HG03354 (cell line): ENCODE results near the gene MRPL37.
"Not testable (repeated sequence)": the region's sequence is repeated elsewhere in the genome, so short reads cannot be mapped to it uniquely, and the experiment has no call there.

ENCODE experiments used
- ATAC-seq: cut with Tn5 transposase; IDR thresholded peaks from one replicate; pipeline ENCODE4 v1.9.1; 2021; ENCODE audit warnings: mild to moderate bottlenecking; ENCODE audit not compliant: unreplicated experiment, poor library complexity, severe bottlenecking

The MRPL37 gene

DNA sequence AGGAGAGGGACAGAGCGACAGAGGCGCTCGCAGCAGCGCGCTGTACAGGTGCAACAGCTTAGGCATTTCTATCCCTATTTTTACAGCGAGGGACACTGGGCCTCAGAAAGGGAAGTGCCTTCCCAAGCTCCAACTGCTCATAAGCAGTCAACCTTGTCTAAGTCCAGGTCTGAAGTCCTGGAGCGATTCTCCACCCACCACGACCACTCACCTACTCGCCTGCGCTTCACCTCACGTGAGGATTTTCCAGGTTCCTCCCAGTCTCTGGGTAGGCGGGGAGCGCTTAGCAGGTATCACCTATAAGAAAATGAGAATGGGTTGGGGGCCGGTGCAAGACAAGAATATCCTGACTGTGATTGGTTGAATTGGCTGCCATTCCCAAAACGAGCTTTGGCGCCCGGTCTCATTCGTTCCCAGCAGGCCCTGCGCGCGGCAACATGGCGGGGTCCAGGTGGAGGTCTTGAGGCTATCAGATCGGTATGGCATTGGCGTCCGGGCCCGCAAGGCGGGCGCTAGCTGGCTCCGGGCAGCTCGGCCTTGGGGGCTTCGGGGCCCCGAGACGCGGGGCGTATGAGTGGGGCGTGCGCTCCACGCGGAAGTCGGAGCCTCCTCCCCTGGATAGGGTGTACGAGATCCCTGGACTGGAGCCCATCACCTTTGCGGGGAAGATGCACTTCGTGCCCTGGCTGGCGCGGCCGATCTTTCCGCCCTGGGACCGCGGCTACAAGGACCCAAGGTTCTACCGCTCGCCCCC lies at the start of gene MRPL37, which contains the start of gene CYB5RL:
MRPL37 (plus strand) TSS at position 403 of the 754 bp plus-strand sequence; CDS start at position 480, 77 bp downstream.
CYB5RL (minus strand) TSS at position 266 of the 754 bp plus-strand sequence. CDS start 4,414 bp downstream, outside the sequence.
- peak; percentile 96 for ATAC-seq

- no peak for ATAC-seq
Observed at GRCh38 chr1:54151013-54151412, 49.0 kb upstream of the MRPL37 start.

GRCh38 chr1:54152696-54153095 lies 47.3 kb upstream of the MRPL37 start, which contains the start of gene CDCP2:
TSS of gene CDCP2 (minus strand) at chr1:54153000. CDS start at chr1:54152922, 78 bp downstream.
- ATAC-seq: no peak

DNA sequence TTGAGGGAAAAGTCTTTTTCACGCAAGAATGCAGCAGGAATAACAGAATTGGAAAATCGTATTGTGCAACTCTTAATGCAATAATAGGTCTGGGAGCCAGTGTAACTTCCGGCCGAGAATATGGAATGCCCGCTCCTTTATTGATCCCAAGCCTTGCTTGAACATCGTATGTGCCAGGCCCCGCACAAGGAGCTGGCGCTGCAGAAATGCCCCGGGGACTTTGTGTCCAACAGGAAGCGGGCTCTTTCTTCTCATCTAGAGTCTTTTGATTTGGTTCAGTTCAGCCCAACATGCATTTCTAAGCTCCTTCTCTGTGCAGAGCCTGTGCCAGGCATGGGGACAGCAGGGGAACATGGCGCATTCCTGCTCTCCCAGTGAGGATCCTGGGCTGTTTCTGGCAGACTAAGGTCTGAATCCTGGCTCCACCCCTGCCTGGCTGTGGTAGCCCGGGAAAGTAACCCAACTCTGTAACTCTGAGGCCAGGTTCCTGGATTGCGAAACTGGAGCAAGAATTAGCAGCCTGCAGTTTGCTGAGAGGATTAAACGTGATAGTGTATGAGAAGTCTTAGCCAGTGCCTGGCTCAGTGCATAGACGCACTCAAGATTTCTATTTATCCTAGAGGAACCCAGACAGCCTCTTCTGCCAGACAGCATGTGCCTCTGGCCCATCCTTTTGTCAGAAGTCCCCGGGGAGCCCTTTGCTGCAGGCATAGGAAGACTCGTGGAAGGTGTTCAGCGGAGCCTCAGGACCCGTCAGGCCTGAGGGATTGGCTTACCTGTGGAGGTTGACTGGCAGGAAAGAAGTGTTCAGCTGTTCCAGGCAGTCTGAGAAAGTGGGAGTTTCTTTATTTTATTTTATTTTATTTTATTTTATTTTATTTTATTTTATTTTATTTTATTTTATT lies 46.2 kb upstream of the MRPL37 start:
- ATAC-seq: no peak

GRCh38 chr1:54156201-54156600 lies 43.8 kb upstream of the MRPL37 start:
- no peak for ATAC-seq

GRCh38 chr1:54156986-54157385 lies 43.0 kb upstream of the MRPL37 start:
- no peak for ATAC-seq

- no peak for ATAC-seq
Observed at GRCh38 chr1:54157401-54157800, 42.6 kb upstream of the MRPL37 start.

DNA sequence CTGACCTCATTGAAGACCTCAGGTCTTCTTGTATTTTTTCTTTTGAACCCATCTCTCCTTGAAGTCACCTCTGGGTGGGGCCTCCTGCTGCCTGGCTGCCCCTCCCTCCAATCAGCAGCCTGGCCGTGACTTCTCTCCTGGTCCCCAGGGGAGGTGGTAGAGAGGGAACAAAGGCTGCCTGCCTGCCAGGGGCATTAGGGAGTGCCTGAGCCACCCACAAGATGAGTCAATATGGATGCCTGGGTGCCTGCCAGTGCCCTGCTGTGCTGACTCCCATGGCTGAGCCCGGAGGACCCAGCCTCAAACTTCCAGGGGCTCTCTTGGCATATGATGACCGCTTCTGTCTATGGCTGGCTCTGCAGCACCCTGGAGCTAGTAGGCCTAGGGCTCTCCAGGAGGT lies 41.9 kb upstream of the MRPL37 start:
- ATAC-seq: no peak

GRCh38 chr1:54159733-54160316 lies 40.1 kb upstream of the MRPL37 start:
- ATAC-seq: no peak

DNA sequence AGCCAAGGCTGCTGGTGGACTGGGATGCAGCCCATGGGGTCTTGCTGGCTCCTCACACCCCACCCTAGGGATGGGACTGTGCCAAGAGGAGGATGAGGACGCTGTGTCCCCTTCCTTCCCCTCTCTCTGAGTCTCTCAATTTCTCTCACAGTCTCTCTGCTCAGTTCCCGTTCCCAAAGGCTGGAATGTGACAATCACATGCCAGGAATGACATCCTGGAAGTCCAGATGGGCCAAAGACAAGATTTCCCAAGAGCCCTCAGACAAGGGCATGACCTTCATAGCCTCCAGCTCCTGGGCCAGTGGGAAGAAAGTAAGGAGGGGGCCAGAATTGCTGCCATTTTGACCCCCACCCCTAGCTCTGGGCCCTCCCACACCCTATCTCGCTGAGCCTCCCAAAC lies 39.6 kb upstream of the MRPL37 start:
- ATAC-seq: no peak

- no peak for ATAC-seq
Observed at GRCh38 chr1:54161495-54162168, 38.3 kb upstream of the MRPL37 start.

DNA sequence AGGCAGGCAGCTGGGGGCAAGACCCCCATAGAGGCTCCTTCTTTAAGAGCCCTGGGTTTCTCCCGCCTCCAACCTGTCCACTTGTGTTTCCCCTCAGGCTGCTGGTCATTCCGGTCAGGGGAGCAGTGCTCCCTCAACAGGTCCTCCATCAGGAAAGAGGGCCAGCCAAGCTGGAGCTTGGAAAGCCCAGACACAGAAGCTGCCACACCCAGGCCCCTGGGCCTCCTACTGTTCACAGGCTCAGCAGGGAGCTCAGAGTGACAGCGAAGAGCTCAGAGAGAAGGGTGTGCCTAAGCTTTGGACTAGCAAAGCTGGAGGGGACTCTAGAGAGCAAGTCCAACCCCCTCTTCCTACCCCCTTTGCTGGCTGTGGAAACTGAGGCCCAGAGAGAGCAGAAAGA lies 36.9 kb upstream of the MRPL37 start:
- no peak for ATAC-seq

DNA sequence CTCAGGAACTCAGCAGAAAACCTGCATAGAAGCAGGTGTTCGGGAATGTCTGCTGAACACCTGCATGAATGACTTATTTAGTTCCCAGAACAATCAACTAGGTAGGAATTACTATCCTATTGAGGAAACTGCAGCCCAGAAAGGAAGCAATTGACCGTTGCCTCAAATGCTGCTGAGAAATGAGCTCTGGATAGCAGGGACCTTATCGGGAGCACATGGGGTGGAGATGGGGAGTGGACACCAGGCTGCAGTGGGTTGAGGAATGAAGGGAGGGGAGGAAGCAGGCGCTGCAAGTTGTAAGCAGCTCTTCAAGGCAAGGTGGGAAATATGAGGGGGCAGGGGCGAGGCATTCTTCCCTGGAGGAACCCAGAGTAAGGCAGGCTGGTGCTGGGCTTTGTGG lies 36.4 kb upstream of the MRPL37 start:
- ATAC-seq: no peak

DNA sequence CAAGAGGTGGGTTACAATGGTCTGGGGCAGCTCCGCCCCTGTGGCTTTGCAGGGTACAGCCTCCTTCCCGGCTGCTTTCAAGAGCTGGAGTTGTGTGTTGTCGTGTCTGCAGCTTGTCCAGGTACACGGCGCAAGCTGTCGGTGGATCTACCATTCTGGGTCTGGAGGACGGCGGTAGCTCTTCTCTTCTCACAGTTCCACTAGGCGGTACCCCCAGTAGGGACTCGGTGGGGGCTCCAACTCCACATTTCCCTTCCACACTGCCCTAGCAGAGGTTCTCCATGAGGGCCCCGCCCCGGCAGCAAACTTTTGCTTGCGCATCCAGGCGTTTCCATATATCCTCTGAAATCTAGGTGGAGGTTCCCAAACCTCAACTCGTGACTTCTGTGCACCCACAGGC lies 34.8 kb upstream of the MRPL37 start:
- ATAC-seq: no peak

GRCh38 chr1:54166357-54166756 lies 33.6 kb upstream of the MRPL37 start:
- not testable (repeated sequence) for ATAC-seq

- ATAC-seq: no peak
Observed at GRCh38 chr1:54167422-54168139, 32.4 kb upstream of the MRPL37 start.

DNA sequence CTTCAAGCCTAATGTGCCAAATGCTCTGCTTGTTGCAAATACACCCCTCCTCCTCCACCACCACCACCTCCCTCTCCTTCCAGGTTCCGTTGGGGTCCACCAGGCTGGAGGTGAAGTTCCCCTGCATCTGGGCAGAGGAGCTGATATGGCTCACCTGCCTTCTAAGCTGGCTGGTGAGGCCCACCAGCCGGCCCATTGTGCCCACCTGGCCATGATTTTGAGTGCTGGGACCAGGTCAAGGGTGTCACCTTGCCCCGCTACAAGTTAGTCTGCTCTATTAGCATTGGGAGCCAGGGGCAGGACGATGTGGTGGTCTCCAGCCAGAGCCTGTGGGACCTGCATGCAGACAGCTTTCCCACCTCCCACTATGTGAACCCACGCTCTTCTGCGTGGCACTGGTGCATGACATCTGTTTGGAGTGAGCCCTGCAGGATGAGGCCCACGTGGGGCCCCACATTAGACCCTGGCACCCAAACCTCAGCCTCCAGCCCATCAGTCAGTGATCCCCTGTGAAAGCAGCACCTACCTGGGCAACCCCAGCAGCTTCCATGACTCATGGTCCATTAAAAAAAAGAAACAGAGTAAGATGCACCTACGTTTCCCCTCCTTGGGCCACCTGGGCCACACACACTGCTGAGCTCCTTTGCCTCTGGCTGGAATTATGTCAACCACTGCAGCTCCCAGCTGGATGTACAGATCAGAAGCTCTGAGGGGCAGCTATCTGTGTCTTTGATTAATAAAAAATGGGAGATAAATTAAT lies 31.6 kb upstream of the MRPL37 start:
- ATAC-seq: no peak

DNA sequence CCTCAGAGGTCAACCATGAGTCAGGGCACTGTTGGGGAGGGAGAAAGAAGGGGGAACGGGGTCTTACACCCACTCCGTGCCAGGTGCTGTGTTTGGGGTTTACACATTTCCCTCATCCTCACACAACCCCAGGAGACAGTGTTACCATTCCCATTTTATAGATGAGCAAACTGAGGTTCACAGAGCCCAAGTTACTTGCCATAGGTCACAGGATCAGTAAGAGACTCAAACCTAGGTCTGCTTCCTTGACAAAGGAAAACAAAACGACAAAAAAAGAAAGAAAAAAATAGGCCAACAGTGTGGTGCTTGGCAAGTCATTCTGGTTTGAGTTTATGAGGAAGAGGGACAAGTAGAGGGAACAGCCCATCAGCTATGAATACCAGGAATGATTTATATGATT lies 30.9 kb upstream of the MRPL37 start:
- no peak for ATAC-seq
